Nephron progenitor cell (in vitro differentiated cells): ENCODE results near the gene DDIT4.

Experiments used
- DNase-seq: peaks from one replicate; pipeline ENCODE4 v3.0.0; 2021
- H3K27ac Mint-ChIP-seq: 2 replicates; pipeline ENCODE4 v1.8.0; 2021; ENCODE audit warnings: mild to moderate bottlenecking, moderate library complexity, mixed read lengths
- H3K27me3 Mint-ChIP-seq: 2 replicates; pipeline ENCODE4 v1.8.0; 2021; ENCODE audit warnings: mild to moderate bottlenecking, low read depth, mixed read lengths; ENCODE audit not compliant: poor library complexity
- H3K36me3 Mint-ChIP-seq: 2 replicates; pipeline ENCODE4 v1.8.0; 2021; ENCODE audit warnings: low read depth, mixed read lengths
- H3K4me1 Mint-ChIP-seq: 2 replicates; pipeline ENCODE4 v1.8.0; 2021; ENCODE audit warnings: mixed read lengths
- H3K4me3 Mint-ChIP-seq: 2 replicates; pipeline ENCODE4 v1.8.0; 2021; ENCODE audit warnings: mild to moderate bottlenecking, moderate library complexity, mixed read lengths
- H3K9me3 Mint-ChIP-seq: 2 replicates; pipeline ENCODE4 v1.8.0; 2021; ENCODE audit warnings: mild to moderate bottlenecking, moderate library complexity, mixed read lengths
- CTCF ChIP-seq: fragments of 200-600 bp; sonication (generic); IDR thresholded peaks from 2 replicates; pipeline ENCODE4 v1.5.0; 2021; ENCODE audit warnings: antibody characterized with exemption

DDIT4 gene

GRCh38 chr10:72259491-72260238 is 14.1 kb upstream of the DDIT4 start:
- Mint-ChIP-seq H3K27me3 (no peaks in the 10 kb centered on the region), H3K27ac (peak overlapping the region; percentile 99), H3K4me3 (peak overlapping the region; percentile 53), H3K9me3 (no peaks in the 10 kb centered on the region), H3K36me3 (no peaks in the 10 kb centered on the region), H3K4me1 (peaks cover 73% of the 10 kb centered on the region)
- DNase-seq: no peak
- TF ChIP-seq CTCF: no peak

- Mint-ChIP-seq H3K27me3 (no peaks in the 10 kb centered on the region), H3K4me3 (peak overlapping the region; percentile 24), H3K36me3 (no peaks in the 10 kb centered on the region), H3K9me3 (no peaks in the 10 kb centered on the region), H3K27ac (peak overlapping the region; percentile 99), H3K4me1 (peaks cover 73% of the 10 kb centered on the region)
- peak; percentile 96 for DNase-seq
- no peak for TF ChIP-seq CTCF
These were observed 13.3 kb upstream of the DDIT4 start for GRCh38 chr10:72260239-72260975.

- DNase-seq: no peak
- Mint-ChIP-seq H3K4me3 (peak overlapping the region; percentile 75), H3K27ac (peak overlapping the region; percentile 98), H3K9me3 (no peaks in the 10 kb centered on the region), H3K27me3 (no peaks in the 10 kb centered on the region), H3K36me3 (no peaks in the 10 kb centered on the region), H3K4me1 (peaks cover 74% of the 10 kb centered on the region)
- no peak for TF ChIP-seq CTCF
These were observed 12.5 kb upstream of the DDIT4 start for GRCh38 chr10:72260976-72261783.

- peaks cover 68% of the 10 kb centered on the region for H3K4me1 Mint-ChIP-seq
- H3K27me3 Mint-ChIP-seq: no peaks in the 10 kb centered on the region
- no peak for DNase-seq
- H3K36me3 Mint-ChIP-seq: no peaks in the 10 kb centered on the region
- peak overlapping the region; percentile 98 for H3K27ac Mint-ChIP-seq
- peak overlapping the region; percentile 75 for H3K4me3 Mint-ChIP-seq
- no peaks in the 10 kb centered on the region for H3K9me3 Mint-ChIP-seq
- no peak for TF ChIP-seq CTCF
These were observed 11.8 kb upstream of the DDIT4 start for GRCh38 chr10:72261784-72262404.

- Mint-ChIP-seq H3K36me3 (no peaks in the 10 kb centered on the region), H3K9me3 (no peaks in the 10 kb centered on the region), H3K27ac (no peak overlapping the region), H3K4me1 (peaks cover 66% of the 10 kb centered on the region), H3K27me3 (no peaks in the 10 kb centered on the region), H3K4me3 (no peak overlapping the region)
- DNase-seq: no peak
- no peak for TF ChIP-seq CTCF
These were observed 10.0 kb upstream of the DDIT4 start for GRCh38 chr10:72263613-72264241.
